Measurements from ENCODE around the gene AIP.
"Not testable (repeated sequence)": the region's sequence is repeated elsewhere in the genome, so short reads cannot be mapped to it uniquely, and the experiment has no call there.

The AIP gene

DNA sequence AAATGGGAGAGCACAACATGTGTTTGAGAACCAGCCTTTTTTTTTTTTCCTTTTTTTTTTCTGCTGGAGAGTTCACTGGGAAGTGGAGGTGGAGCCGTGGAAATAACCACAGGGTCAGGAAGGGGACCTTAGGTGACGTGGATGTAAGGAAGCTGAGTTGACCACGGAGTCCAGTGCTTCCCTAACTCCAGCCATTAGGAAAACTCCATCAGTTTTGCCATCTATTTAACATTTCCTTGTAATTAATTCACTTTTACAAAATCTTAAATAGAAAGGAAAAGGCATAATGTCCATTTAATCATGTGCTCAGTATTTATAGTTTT, 27.2 kb downstream of the AIP start:
- in situ Hi-C loops (cut with HindIII; ENCODE audit: low pct_ligation_motif_present, low sequenced_read_pairs), result no loop called here
- TF ChIP-seq, protein P1, sequence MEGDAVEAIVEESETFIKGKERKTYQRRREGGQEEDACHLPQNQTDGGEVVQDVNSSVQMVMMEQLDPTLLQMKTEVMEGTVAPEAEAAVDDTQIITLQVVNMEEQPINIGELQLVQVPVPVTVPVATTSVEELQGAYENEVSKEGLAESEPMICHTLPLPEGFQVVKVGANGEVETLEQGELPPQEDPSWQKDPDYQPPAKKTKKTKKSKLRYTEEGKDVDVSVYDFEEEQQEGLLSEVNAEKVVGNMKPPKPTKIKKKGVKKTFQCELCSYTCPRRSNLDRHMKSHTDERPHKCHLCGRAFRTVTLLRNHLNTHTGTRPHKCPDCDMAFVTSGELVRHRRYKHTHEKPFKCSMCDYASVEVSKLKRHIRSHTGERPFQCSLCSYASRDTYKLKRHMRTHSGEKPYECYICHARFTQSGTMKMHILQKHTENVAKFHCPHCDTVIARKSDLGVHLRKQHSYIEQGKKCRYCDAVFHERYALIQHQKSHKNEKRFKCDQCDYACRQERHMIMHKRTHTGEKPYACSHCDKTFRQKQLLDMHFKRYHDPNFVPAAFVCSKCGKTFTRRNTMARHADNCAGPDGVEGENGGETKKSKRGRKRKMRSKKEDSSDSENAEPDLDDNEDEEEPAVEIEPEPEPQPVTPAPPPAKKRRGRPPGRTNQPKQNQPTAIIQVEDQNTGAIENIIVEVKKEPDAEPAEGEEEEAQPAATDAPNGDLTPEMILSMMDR (IDR thresholded peaks at IDR 0.05; ENCODE audit: low read depth, low read length, missing control alignments), result no peak
- no peaks in the 10 kb centered on the region for H3K36me3 ChIP-seq (replicated peaks)

DNA sequence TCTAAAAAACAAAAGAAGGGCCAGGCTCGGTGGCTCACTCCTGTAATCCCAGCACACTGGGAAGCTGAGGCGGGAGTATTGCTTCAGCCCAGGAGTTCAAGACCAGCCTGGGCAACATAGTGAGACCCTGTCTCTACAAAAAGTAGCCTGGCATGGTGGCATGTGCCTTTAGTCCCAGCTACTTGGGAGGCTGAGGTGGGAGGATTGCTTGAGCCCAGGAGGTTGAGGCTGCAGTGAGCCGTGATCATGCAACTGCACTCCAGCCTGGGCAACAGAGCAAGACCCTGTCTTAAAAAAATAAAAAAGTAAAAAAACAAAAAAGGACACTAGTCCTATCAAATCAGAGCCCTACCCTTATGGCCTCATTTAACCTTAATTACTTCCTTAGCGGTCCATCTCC, 28.7 kb downstream of the AIP start:
- H3K27me3 ChIP-seq (replicated peaks); DNase-seq; H3K27ac ChIP-seq; H3K36me3 ChIP-seq (replicated peaks); H3K4me3 ChIP-seq (ENCODE audit: low read depth, low read length); in situ Hi-C loops (cut with HindIII; ENCODE audit: low pct_ligation_motif_present, low sequenced_read_pairs): not testable (repeated sequence)

More for the DNA sequence above, 27.2 kb downstream of the AIP start:
- Histone ChIP-seq H3K27me3 (replicated peaks) (no peaks in the 10 kb centered on the region), H3K27ac (no peak overlapping the region), H3K4me3 (ENCODE audit: low read depth, low read length) (no peak overlapping the region)
- no peak for DNase-seq

DNA sequence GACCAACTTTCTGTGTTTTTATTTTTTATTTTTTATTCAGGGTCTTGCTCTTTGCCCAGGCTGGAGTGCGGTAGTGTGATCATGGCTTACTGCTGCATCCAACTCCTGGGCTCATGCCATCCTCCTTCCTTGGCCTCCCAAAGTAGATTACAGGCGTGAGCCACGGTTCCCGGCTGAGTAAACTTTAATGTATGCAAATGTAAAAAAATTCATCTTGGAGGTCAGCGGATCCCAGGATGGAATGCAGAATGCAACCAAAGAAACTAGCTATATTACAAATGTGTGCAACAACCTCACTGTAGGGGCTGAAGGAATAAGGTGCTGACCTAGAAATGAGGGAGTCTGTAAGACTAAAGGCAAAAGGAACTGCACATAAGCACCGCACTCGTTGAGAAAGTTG, 31.3 kb downstream of the AIP start:
- no peak for DNase-seq
- H3K27ac ChIP-seq, result no peak overlapping the region
- H3K27me3 ChIP-seq (replicated peaks), result no peaks in the 10 kb centered on the region
- in situ Hi-C loops (cut with HindIII; ENCODE audit: low pct_ligation_motif_present, low sequenced_read_pairs), result no loop called here
- H3K36me3 ChIP-seq (replicated peaks), result no peaks in the 10 kb centered on the region
- TF ChIP-seq, protein P1 (IDR thresholded peaks at IDR 0.05; ENCODE audit: low read depth, low read length, missing control alignments), result no peak
- H3K4me3 ChIP-seq (ENCODE audit: low read depth, low read length), result no peak overlapping the region

DNA sequence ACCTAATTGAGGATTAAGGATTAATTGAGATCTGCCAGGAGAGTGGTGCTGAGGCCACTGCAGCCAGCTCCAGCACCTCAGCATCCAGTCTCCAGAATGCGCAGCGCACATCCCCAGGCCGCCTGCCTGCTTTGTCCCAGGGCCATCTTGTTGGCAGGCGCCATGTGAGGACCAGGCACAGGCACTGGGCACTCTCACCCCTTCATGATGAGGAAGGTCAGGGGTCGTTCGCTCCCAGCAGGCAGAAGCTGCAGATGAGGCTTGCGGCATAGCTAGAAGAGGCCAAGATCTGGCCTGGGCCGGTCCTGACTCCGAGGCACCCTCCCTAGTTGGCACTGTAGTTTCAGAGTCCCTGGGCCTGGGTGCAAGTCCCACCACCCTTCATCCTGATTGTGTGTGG, 34.0 kb downstream of the AIP start:
- TF ChIP-seq, protein P1 (IDR thresholded peaks at IDR 0.05; ENCODE audit: low read depth, low read length, missing control alignments), result no peak
- in situ Hi-C loops (cut with HindIII; ENCODE audit: low pct_ligation_motif_present, low sequenced_read_pairs), result no loop called here
- no peak overlapping the region for H3K27ac ChIP-seq
- no peak for DNase-seq
- H3K36me3 ChIP-seq (replicated peaks), result no peaks in the 10 kb centered on the region
- no peaks in the 10 kb centered on the region for H3K27me3 ChIP-seq (replicated peaks)
- no peak overlapping the region for H3K4me3 ChIP-seq (ENCODE audit: low read depth, low read length)

DNA sequence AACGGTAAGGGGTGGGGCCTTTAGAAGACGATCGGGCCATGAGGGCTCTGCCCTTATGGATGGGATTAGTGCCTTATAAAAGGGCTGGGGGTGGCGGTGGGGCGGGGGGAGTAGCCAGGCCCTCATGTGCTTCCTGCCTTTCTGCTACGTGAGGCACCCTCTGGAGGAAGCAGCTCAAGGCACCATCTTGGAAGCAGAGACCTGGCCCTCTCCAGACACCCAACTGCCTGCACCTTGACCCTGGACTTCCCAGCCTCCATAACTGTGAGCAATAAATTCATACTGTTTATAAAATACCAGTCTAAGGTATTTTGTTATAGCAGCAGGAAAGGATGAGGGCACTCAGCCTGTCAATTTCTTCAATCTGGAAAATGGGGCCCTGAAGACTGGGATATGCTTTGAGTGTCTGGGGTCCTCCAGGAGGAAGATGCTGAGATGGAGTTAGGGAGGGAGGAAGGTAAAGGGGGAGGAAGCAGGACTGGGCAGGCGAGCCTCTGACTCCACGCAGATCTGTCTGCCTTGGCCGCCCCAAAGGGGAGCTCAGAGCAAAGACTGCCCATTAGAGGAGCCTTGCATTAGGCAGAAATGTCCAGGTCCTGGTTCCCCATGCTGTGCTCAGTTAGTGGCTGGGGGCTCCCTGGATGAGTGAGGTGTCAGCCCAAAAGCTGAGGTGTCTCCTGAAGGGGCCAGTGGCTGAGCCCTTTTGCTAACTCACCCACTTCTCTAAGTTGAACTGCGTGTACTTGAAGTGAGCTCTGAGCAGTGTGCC, 35.1 kb downstream of the AIP start:
- DNase-seq, result no peak

DNA sequence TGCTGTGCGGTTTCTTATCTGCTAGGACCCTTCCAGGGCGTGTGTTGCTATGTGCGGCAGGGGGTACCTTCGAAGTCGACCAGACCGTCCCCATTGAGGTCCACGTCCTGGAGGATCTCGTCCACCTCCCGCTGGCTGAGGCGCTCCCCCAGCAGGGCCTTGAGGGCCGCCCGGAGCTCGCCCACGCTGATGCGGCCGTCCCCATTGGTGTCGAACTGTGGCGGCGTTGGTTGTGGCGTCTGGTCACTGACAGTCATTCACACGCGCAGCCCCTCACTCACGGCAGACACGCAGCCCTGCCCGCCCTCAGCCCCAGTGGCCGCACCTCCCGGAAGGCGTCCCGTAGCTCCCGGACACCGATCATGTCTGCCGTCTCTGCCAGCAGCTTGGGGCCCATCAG, 36.9 kb downstream of the AIP start:
- Histone ChIP-seq H3K4me3 (ENCODE audit: low read depth, low read length) (no peak overlapping the region), H3K36me3 (replicated peaks) (no peaks in the 10 kb centered on the region), H3K27me3 (replicated peaks) (no peaks in the 10 kb centered on the region), H3K27ac (no peak overlapping the region)
- in situ Hi-C loops (cut with HindIII; ENCODE audit: low pct_ligation_motif_present, low sequenced_read_pairs), result no loop called here
- TF ChIP-seq, protein P1 (IDR thresholded peaks at IDR 0.05; ENCODE audit: low read depth, low read length, missing control alignments), result no peak
- no peak for DNase-seq

More for the DNA sequence above, 35.1 kb downstream of the AIP start:
- in situ Hi-C loops (cut with HindIII; ENCODE audit: low pct_ligation_motif_present, low sequenced_read_pairs), result no loop called here
- Histone ChIP-seq H3K4me3 (ENCODE audit: low read depth, low read length) (no peak overlapping the region), H3K27me3 (replicated peaks) (no peaks in the 10 kb centered on the region), H3K27ac (no peak overlapping the region), H3K36me3 (replicated peaks) (no peaks in the 10 kb centered on the region)
- TF ChIP-seq, protein P1 (IDR thresholded peaks at IDR 0.05; ENCODE audit: low read depth, low read length, missing control alignments), result no peak
